Measurements from ENCODE around the gene MOK.

GRCh38 chr14:102315121-102315520 lies 10.2 kb upstream of the MOK start:
- TF ChIP-seq EZH2 (IDR thresholded peaks at IDR 0.05; ENCODE audit: borderline replicate concordance, insufficient read depth, low read length, poor library complexity, severe bottlenecking) (no peak), CTCF (IDR thresholded peaks at IDR 0.05; ENCODE audit: poor library complexity, severe bottlenecking) (no peak)

All from neural cell (in vitro differentiated cells).